Nephron (organoid): Measurements from ENCODE around the gene LHFPL2.

Source experiments
- H3K27ac Mint-ChIP-seq, 3 experiments: 2 replicates each; pipeline ENCODE4 v1.8.0; 2020; ENCODE audit warnings: mixed read lengths in 3 of 3, mild to moderate bottlenecking in 2 of 3, moderate library complexity in 1 of 3
- H3K27me3 Mint-ChIP-seq: 2 replicates; pipeline ENCODE4 v1.8.0; 2021; ENCODE audit warnings: low read depth, mild to moderate bottlenecking, moderate library complexity, mixed read lengths
- H3K36me3 Mint-ChIP-seq: 2 replicates; pipeline ENCODE4 v1.8.0; 2020; ENCODE audit warnings: low read depth, mixed read lengths
- H3K4me1 Mint-ChIP-seq: 2 replicates; pipeline ENCODE4 v1.8.0; 2020; ENCODE audit warnings: mixed read lengths
- H3K4me3 Mint-ChIP-seq, 3 experiments: 2 replicates each; pipeline ENCODE4 v1.8.0; 2020; ENCODE audit warnings: mild to moderate bottlenecking in 3 of 3, mixed read lengths in 3 of 3, moderate library complexity in 2 of 3
- H3K9me3 Mint-ChIP-seq: 2 replicates; pipeline ENCODE4 v1.8.0; 2020; ENCODE audit warnings: mixed read lengths
- TF ChIP-seq, protein P1 (sequence below), 3 experiments: fragments of 200-600 bp; sonication (generic); IDR thresholded peaks; one replicate each; pipeline ENCODE4 v1.5.0; 2021; ENCODE audit warnings: antibody characterized with exemption in 3 of 3; ENCODE audit not compliant: unreplicated experiment in 3 of 3

Gene LHFPL2

DNA sequence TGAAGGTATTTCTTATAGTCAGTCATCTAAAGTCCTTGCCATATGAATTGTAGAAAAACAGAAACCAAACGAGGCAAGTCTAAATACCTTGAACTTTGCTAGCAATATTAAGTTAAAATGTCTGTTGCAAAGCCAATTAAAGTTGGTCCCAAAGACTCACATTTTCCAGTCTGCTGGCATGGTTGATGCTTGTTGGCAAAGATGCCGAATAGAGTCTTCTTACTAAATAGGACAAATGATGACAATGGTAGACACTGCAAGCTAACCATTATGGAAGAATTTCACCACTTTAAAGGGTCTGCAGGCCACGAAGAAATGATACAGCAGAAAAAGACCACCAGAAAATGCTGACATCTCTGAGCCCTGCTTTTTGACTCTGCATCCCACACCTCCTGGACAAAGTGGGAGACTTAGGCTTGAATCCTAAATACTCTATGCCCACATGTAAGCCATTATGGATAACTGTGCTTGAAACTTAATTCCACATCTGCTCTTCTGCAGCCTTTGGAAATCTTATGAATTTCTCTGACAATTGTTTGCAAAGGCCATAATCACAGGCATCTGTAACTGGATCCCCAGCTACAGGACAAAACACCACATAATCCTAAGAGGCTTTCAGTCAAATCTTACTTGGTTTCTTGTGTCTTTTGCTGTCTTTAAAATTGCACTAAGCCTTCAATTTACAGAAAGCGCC lies 61.3 kb downstream of the LHFPL2 start:
- peaks cover 43% of the 10 kb centered on the region for H3K4me1 Mint-ChIP-seq
- TF ChIP-seq, protein P1, sequence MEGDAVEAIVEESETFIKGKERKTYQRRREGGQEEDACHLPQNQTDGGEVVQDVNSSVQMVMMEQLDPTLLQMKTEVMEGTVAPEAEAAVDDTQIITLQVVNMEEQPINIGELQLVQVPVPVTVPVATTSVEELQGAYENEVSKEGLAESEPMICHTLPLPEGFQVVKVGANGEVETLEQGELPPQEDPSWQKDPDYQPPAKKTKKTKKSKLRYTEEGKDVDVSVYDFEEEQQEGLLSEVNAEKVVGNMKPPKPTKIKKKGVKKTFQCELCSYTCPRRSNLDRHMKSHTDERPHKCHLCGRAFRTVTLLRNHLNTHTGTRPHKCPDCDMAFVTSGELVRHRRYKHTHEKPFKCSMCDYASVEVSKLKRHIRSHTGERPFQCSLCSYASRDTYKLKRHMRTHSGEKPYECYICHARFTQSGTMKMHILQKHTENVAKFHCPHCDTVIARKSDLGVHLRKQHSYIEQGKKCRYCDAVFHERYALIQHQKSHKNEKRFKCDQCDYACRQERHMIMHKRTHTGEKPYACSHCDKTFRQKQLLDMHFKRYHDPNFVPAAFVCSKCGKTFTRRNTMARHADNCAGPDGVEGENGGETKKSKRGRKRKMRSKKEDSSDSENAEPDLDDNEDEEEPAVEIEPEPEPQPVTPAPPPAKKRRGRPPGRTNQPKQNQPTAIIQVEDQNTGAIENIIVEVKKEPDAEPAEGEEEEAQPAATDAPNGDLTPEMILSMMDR (IDR thresholded peaks at IDR 0.05; ENCODE audit: unreplicated experiment in 3 of 3), result no peak
- no peak overlapping the region for H3K4me3 Mint-ChIP-seq
- H3K27ac Mint-ChIP-seq, result peak overlapping the region in 2 of 3 experiments; percentile 35 to 65
- no peaks in the 10 kb centered on the region for H3K27me3 Mint-ChIP-seq
- H3K9me3 Mint-ChIP-seq, result peaks cover 20% of the 10 kb centered on the region
- peaks cover 76% of the 10 kb centered on the region for H3K36me3 Mint-ChIP-seq

DNA sequence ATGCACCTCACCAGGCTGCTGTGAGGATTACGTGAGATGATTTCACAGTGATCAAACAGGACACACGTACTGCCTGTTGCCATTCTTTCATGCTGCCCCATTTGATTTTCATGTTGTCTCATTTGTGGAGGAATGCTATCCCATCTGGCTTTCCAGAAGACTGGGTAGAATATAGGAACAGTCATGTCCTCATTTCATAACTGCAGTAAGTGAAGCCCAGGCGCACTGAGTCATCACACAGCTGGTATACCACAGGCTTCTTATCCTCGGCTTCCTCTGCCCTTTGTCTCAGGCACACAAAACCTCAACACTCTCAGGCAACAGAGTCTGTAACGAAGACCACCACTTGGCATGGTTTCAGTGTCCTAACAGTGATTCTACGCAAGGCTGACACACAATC lies 62.3 kb downstream of the LHFPL2 start:
- H3K27me3 Mint-ChIP-seq, result no peaks in the 10 kb centered on the region
- H3K4me1 Mint-ChIP-seq, result peaks cover 33% of the 10 kb centered on the region
- H3K36me3 Mint-ChIP-seq, result peaks cover 74% of the 10 kb centered on the region
- H3K9me3 Mint-ChIP-seq, result peaks cover 23% of the 10 kb centered on the region
- no peak overlapping the region for H3K27ac Mint-ChIP-seq
- TF ChIP-seq, protein P1 (IDR thresholded peaks at IDR 0.05; ENCODE audit: unreplicated experiment in 3 of 3), result no peak
- no peak overlapping the region for H3K4me3 Mint-ChIP-seq

DNA sequence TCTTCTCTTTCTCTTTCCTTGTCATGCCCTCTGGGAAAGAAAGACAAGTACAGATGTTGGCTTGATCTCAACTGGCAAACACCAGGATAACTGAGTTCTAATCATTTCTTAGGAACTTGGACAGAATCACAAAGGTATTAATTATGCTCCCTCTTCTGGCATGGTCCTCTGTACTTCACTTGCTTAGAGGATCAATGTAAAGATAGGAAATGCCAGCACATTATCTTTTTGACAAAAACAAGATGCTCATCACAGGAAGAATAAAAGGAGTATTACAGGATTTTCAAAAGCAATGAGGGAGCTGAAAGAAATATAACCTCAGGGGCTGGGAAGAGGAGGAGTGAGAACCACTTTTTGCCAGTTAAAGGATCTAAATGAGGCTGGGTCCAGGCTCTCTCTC lies 70.6 kb downstream of the LHFPL2 start:
- Mint-ChIP-seq H3K9me3 (peaks cover 20% of the 10 kb centered on the region), H3K4me1 (peaks cover 54% of the 10 kb centered on the region), H3K36me3 (peaks cover 40% of the 10 kb centered on the region), H3K27ac (peak overlapping the region; percentile 68 to 77 (median 69)), H3K4me3 (no peak overlapping the region), H3K27me3 (no peaks in the 10 kb centered on the region)
- TF ChIP-seq, protein P1 (IDR thresholded peaks at IDR 0.05; ENCODE audit: unreplicated experiment in 3 of 3), result no peak

DNA sequence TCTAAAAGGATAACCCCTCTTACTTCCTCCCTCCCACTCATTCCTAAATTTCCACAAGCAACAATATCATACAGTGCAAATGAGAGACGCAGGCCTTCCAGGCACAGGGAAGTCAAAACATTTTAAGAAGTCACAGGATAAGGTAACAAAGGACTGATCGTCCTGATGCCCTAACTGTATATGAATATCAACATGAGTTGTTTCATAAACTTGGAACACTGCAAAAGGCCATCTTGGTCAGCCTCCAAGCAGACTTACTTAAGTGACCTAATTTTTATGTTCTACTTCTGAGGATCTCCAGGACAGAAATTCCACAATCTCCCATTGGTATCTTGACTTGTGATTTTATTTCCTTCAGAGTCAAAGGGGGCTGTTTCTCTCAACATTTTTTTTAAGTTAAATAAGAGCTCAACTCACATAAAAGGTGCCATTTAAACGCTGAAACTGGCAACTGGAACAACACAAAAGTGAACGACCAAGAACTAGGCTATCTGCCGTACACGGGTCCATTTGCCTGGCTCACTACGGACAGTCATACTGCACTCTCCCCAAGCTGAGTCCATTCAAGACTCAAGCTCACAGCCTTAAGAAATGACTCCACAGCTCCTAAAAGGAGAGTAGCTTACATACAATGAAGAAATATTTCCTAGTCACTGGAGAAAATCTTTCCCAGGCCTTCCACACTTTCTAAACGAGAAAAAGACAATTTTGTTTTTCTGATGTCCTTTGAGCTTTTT lies 71.3 kb downstream of the LHFPL2 start:
- Mint-ChIP-seq H3K4me3 (no peak overlapping the region), H3K27me3 (no peaks in the 10 kb centered on the region), H3K9me3 (peaks cover 15% of the 10 kb centered on the region), H3K36me3 (peaks cover 36% of the 10 kb centered on the region), H3K27ac (peak overlapping the region; percentile 68 to 77 (median 69)), H3K4me1 (peaks cover 58% of the 10 kb centered on the region)
- TF ChIP-seq, protein P1 (IDR thresholded peaks at IDR 0.05; ENCODE audit: unreplicated experiment in 3 of 3), result no peak

DNA sequence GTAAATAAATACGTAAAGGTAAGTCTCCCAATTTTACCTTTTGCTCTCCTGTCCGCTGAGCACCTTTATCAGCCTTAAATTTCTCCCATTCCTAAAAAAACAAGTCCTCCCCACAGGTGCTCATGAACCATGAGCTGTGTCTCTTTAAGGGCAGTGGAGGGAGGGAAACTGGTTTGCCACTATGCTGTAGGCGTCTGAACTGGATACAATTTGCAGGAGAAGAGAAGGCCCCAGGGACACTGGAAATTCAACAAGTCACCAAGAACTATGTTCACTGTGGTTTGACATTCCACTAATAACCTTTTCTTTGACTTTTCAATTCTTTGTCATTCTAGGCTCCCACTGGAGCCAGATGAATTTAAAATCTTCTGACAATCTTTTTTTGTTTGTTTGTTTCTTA lies 72.2 kb downstream of the LHFPL2 start:
- peaks cover 65% of the 10 kb centered on the region for H3K4me1 Mint-ChIP-seq
- peaks cover 12% of the 10 kb centered on the region for H3K9me3 Mint-ChIP-seq
- TF ChIP-seq, protein P1 (IDR thresholded peaks at IDR 0.05; ENCODE audit: unreplicated experiment in 3 of 3), result no peak
- peaks cover 36% of the 10 kb centered on the region for H3K36me3 Mint-ChIP-seq
- H3K27me3 Mint-ChIP-seq, result no peaks in the 10 kb centered on the region
- H3K4me3 Mint-ChIP-seq, result no peak overlapping the region
- H3K27ac Mint-ChIP-seq, result peak overlapping the region; percentile 68 to 77 (median 69)
